HEK293 (cell line): ENCODE data around the gene CEP135.

Experiments
- CTCF ChIA-PET: fragments of 350-600 bp; formaldehyde crosslinking; extraction: SDS; loops from one replicate; lab custom pipeline; 2021; ENCODE audit warnings: antibody characterized with exemption; lab: Yijun Ruan, JAX
- POLR2A ChIA-PET: fragments of 300-600 bp; formaldehyde crosslinking; extraction: SDS; loops from one replicate; lab custom pipeline; 2020; ENCODE audit warnings: antibody characterized with exemption, inconsistent platforms; lab: Yijun Ruan, JAX
- H3K27ac ChIP-seq: fragments of 200-500 bp; sonication (Bioruptor generic); 2 replicates; pipeline ENCODE4 v1.5.1; 2014; ENCODE audit warnings: low read depth, low read length, control low read depth, inconsistent platforms; ENCODE audit errors: extremely low read depth
- H3K36me3 ChIP-seq, 2 experiments: fragments of 200-500 bp in 1 of 2; sonication (Bioruptor generic) in 1 of 2; 1 replicate in 1 of 2; 2 replicates in 1 of 2; pipeline ENCODE4 v1.5.1; 2014 to 2017; ENCODE audit warnings: inconsistent platforms in 2 of 2, low read length in 2 of 2; ENCODE audit not compliant: control insufficient read depth in 2 of 2, insufficient read depth in 1 of 2
- H3K4me1 ChIP-seq: fragments of 200-500 bp; sonication (Bioruptor generic); 2 replicates; pipeline ENCODE4 v1.5.1; 2014; ENCODE audit warnings: mild to moderate bottlenecking, low read length, inconsistent platforms; ENCODE audit not compliant: control insufficient read depth, insufficient read depth
- H3K4me3 ChIP-seq: 2 replicates; pipeline ENCODE4 v1.5.1; 2011; ENCODE audit warnings: low read depth, mild to moderate bottlenecking, control low read depth, low read length, moderate library complexity
- H3K9me3 ChIP-seq: fragments of 200-500 bp; sonication (Bioruptor generic); 2 replicates; pipeline ENCODE4 v1.5.1; 2014; ENCODE audit warnings: low read depth, low read length, inconsistent platforms; ENCODE audit not compliant: control insufficient read depth, insufficient read depth
- GLI2 ChIP-seq: fragments of 450-650 bp; formaldehyde crosslinking; IDR thresholded peaks from 2 replicates; pipeline ENCODE4; 2017; ENCODE audit warnings: missing biosample characterization, missing genetic modification characterization, low read depth, borderline replicate concordance
- IKZF3 ChIP-seq: fragments of 450-650 bp; IDR thresholded peaks from 2 replicates; pipeline ENCODE4 v1.5.0; 2018; ENCODE audit warnings: missing biosample characterization, mild to moderate bottlenecking, missing genetic modification characterization, moderate library complexity
- KLF8 ChIP-seq: fragments of 450-650 bp; formaldehyde crosslinking; IDR thresholded peaks from 2 replicates; pipeline ENCODE4 v1.5.1; 2016; ENCODE audit warnings: missing biosample characterization, missing genetic modification characterization
- MZF1 ChIP-seq: fragments of 450-650 bp; formaldehyde crosslinking; IDR thresholded peaks from 2 replicates; pipeline ENCODE4 v1.5.1; 2017; ENCODE audit warnings: missing biosample characterization, missing genetic modification characterization, borderline replicate concordance
- TCF7L2 ChIP-seq: IDR thresholded peaks from 2 replicates; pipeline ENCODE4 v1.6.1; 2011; ENCODE audit warnings: low read depth, mild to moderate bottlenecking, inconsistent platforms, low read length, moderate library complexity, borderline replicate concordance
- YY1 ChIP-seq: fragments of 450-650 bp; formaldehyde crosslinking; IDR thresholded peaks from 2 replicates; pipeline ENCODE4 v1.5.1; 2018; ENCODE audit warnings: missing biosample characterization, missing genetic modification characterization
- ZBTB21 ChIP-seq: fragments of 450-650 bp; formaldehyde crosslinking; IDR thresholded peaks from 2 replicates; pipeline ENCODE4 v1.5.1; 2017; ENCODE audit warnings: missing biosample characterization, missing genetic modification characterization
- ZEB2 ChIP-seq: fragments of 450-650 bp; formaldehyde crosslinking; IDR thresholded peaks from 2 replicates; pipeline ENCODE4 v1.5.1; 2016; ENCODE audit warnings: missing biosample characterization, missing genetic modification characterization
- ZFHX2 ChIP-seq: fragments of 450-650 bp; formaldehyde crosslinking; conservative IDR thresholded peaks from 2 replicates; pipeline ENCODE4 v1.5.1; 2016; ENCODE audit warnings: missing biosample characterization, missing genetic modification characterization
- ZNF10 ChIP-seq: fragments of 450-650 bp; formaldehyde crosslinking; IDR thresholded peaks from 2 replicates; pipeline ENCODE4 v1.5.1; 2017; ENCODE audit warnings: missing biosample characterization, missing genetic modification characterization
- ZNF112 ChIP-seq: fragments of 450-650 bp; formaldehyde crosslinking; IDR thresholded peaks from 2 replicates; pipeline ENCODE4 v1.5.0; 2017; ENCODE audit warnings: missing biosample characterization, missing genetic modification characterization
- ZNF16 ChIP-seq: fragments of 450-650 bp; formaldehyde crosslinking; IDR thresholded peaks from 2 replicates; pipeline ENCODE4 v1.5.1; 2016; ENCODE audit warnings: low read depth, missing biosample characterization, missing genetic modification characterization
- ZNF174 ChIP-seq: fragments of 450-650 bp; formaldehyde crosslinking; IDR thresholded peaks from 2 replicates; pipeline ENCODE4 v1.5.0; 2017; ENCODE audit warnings: missing biosample characterization, mild to moderate bottlenecking, missing genetic modification characterization
- ZNF175 ChIP-seq: fragments of 450-650 bp; formaldehyde crosslinking; IDR thresholded peaks from 2 replicates; pipeline ENCODE4 v1.5.1; 2016; ENCODE audit warnings: missing biosample characterization, missing genetic modification characterization
- ZNF19 ChIP-seq: fragments of 450-650 bp; formaldehyde crosslinking; IDR thresholded peaks from 2 replicates; pipeline ENCODE4; 2016; ENCODE audit warnings: missing biosample characterization, missing genetic modification characterization, low read depth
- ZNF202 ChIP-seq: fragments of 450-650 bp; formaldehyde crosslinking; IDR thresholded peaks from 2 replicates; pipeline ENCODE4 v1.5.1; 2016; ENCODE audit warnings: missing biosample characterization, missing genetic modification characterization, borderline replicate concordance
- ZNF24 ChIP-seq: fragments of 450-650 bp; formaldehyde crosslinking; IDR thresholded peaks from 2 replicates; pipeline ENCODE4 v1.5.1; 2016; ENCODE audit warnings: missing biosample characterization, missing genetic modification characterization
- ZNF529 ChIP-seq: fragments of 450-650 bp; formaldehyde crosslinking; IDR thresholded peaks from 2 replicates; pipeline ENCODE4 v1.5.1; 2017; ENCODE audit warnings: missing genetic modification characterization, missing biosample characterization; ENCODE audit not compliant: insufficient replicate concordance
- ZNF549 ChIP-seq: fragments of 450-650 bp; IDR thresholded peaks from 2 replicates; pipeline ENCODE4 v1.5.1; 2018; ENCODE audit warnings: missing biosample characterization, missing genetic modification characterization, mild to moderate bottlenecking, inconsistent platforms, moderate library complexity
- ZNF624 ChIP-seq: fragments of 450-650 bp; formaldehyde crosslinking; IDR thresholded peaks from 2 replicates; pipeline ENCODE4 v1.5.1; 2017; ENCODE audit warnings: missing biosample characterization, missing genetic modification characterization
- ZNF777 ChIP-seq: fragments of 450-650 bp; formaldehyde crosslinking; IDR thresholded peaks from 2 replicates; pipeline ENCODE4 v1.5.1; 2017; ENCODE audit warnings: missing biosample characterization, missing genetic modification characterization, borderline replicate concordance
- ZNF785 ChIP-seq: fragments of 450-650 bp; formaldehyde crosslinking; IDR thresholded peaks from 2 replicates; pipeline ENCODE4 v1.5.1; 2016; ENCODE audit warnings: missing biosample characterization, missing genetic modification characterization
- TF ChIP-seq, protein P1 (sequence below): fragments of 450-650 bp; formaldehyde crosslinking; IDR thresholded peaks from 2 replicates; pipeline ENCODE4 v1.5.1; 2016; ENCODE audit warnings: missing biosample characterization, missing genetic modification characterization
- TF ChIP-seq, protein P2 (sequence below): fragments of 450-650 bp; formaldehyde crosslinking; IDR thresholded peaks from 2 replicates; pipeline ENCODE4 v1.5.1; 2016; ENCODE audit warnings: missing biosample characterization, missing genetic modification characterization
- TF ChIP-seq, protein P3 (sequence below): fragments of 450-650 bp; formaldehyde crosslinking; IDR thresholded peaks from 2 replicates; pipeline ENCODE4 v1.5.1; 2016; ENCODE audit warnings: missing biosample characterization, missing genetic modification characterization
- TF ChIP-seq, protein P4 (sequence below): fragments of 450-650 bp; formaldehyde crosslinking; IDR thresholded peaks from 2 replicates; pipeline ENCODE4 v1.5.1; 2016; ENCODE audit warnings: missing biosample characterization, missing genetic modification characterization
- TF ChIP-seq, protein P5 (sequence below): fragments of 450-650 bp; formaldehyde crosslinking; IDR thresholded peaks from 2 replicates; pipeline ENCODE4 v1.5.1; 2016; ENCODE audit warnings: missing biosample characterization, missing genetic modification characterization

Gene CEP135

DNA sequence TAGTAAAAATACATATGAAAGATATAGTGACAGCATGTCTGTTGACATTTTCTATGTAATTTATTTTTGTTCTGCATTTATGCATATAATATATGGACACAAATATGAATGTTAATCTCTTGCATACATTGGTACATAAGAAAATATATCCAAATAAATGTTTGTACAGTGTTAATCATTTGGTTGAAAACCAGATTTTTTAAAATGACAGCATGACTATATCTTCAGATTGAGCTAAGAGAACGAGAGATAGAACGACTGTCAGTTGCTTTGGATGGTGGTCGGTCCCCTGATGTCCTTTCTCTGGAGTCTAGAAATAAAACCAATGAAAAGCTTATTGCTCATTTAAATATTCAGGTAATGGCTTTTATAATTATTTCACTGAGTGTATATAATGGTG is 15.3 kb downstream of the CEP135 start (continued):
- no peak for TF ChIP-seq ZNF24
- TF ChIP-seq ZNF549 (tag by site-specific recombination) = no peak
- TF ChIP-seq ZNF785 (tag by site-specific recombination) = no peak
- TF ChIP-seq, protein P1, sequence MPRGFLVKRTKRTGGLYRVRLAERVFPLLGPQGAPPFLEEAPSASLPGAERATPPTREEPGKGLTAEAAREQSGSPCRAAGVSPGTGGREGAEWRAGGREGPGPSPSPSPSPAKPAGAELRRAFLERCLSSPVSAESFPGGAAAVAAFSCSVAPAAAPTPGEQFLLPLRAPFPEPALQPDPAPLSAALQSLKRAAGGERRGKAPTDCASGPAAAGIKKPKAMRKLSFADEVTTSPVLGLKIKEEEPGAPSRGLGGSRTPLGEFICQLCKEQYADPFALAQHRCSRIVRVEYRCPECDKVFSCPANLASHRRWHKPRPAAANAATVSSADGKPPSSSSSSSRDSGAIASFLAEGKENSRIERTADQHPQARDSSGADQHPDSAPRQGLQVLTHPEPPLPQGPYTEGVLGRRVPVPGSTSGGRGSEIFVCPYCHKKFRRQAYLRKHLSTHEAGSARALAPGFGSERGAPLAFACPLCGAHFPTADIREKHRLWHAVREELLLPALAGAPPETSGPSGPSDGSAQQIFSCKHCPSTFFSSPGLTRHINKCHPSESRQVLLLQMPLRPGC = no peak
- TF ChIP-seq, protein P2, sequence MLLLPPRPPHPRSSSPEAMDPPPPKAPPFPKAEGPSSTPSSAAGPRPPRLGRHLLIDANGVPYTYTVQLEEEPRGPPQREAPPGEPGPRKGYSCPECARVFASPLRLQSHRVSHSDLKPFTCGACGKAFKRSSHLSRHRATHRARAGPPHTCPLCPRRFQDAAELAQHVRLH (tag by site-specific recombination) = no peak
- no peak for TF ChIP-seq IKZF3 (tag by site-specific recombination)
- TF ChIP-seq ZNF112 (tag by site-specific recombination) = no peak
- TF ChIP-seq ZNF777 (tag by site-specific recombination) = no peak
- TF ChIP-seq, protein P3, sequence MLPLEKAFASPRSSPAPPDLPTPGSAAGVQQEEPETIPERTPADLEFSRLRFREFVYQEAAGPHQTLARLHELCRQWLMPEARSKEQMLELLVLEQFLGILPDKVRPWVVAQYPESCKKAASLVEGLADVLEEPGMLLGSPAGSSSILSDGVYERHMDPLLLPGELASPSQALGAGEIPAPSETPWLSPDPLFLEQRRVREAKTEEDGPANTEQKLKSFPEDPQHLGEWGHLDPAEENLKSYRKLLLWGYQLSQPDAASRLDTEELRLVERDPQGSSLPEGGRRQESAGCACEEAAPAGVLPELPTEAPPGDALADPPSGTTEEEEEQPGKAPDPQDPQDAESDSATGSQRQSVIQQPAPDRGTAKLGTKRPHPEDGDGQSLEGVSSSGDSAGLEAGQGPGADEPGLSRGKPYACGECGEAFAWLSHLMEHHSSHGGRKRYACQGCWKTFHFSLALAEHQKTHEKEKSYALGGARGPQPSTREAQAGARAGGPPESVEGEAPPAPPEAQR (tag by site-specific recombination) = no peak
- TF ChIP-seq ZNF529 = no peak
- no peak for TF ChIP-seq ZNF202 (tag by site-specific recombination)
- TF ChIP-seq TCF7L2 = no peak
- no peak for TF ChIP-seq ZFHX2 (tag by site-specific recombination)
- TF ChIP-seq, protein P4, sequence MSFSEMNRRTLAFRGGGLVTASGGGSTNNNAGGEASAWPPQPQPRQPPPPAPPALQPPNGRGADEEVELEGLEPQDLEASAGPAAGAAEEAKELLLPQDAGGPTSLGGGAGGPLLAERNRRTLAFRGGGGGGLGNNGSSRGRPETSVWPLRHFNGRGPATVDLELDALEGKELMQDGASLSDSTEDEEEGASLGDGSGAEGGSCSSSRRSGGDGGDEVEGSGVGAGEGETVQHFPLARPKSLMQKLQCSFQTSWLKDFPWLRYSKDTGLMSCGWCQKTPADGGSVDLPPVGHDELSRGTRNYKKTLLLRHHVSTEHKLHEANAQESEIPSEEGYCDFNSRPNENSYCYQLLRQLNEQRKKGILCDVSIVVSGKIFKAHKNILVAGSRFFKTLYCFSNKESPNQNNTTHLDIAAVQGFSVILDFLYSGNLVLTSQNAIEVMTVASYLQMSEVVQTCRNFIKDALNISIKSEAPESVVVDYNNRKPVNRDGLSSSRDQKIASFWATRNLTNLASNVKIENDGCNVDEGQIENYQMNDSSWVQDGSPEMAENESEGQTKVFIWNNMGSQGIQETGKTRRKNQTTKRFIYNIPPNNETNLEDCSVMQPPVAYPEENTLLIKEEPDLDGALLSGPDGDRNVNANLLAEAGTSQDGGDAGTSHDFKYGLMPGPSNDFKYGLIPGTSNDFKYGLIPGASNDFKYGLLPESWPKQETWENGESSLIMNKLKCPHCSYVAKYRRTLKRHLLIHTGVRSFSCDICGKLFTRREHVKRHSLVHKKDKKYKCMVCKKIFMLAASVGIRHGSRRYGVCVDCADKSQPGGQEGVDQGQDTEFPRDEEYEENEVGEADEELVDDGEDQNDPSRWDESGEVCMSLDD (tag by site-specific recombination) = no peak

DNA sequence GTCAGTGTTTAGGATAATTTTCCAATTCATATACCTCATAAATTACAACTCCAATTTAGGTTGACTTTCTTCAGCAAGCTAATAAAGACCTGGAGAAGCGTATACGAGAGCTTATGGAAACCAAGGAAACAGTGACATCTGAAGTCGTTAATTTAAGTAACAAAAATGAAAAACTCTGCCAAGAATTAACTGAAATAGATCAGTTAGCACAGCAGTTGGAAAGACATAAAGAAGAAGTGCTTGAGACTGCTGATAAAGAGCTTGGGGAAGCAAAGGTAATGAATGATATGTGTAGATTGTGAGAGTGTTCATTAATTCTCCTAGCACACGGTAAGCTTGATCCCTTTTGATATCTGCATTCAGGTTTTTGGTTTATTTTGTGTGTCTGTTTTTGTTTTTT is 16.8 kb downstream of the CEP135 start:
- Histone ChIP-seq H3K9me3 (no peaks in the 10 kb centered on the region), H3K36me3 (peaks cover 0 to 57% of the 10 kb centered on the region in 2 experiments), H3K27ac (no peak overlapping the region), H3K4me1 (no peaks in the 10 kb centered on the region), H3K4me3 (no peak overlapping the region)
- ChIA-PET CTCF (no interaction called here), POLR2A (no interaction called here)
- TF ChIP-seq ZNF16 (tag by site-specific recombination) (no peak), YY1 (no peak), GLI2 (tag by site-specific recombination) (no peak), ZNF175 (tag by site-specific recombination) (no peak), ZBTB21 (tag by site-specific recombination) (no peak), MZF1 (tag by site-specific recombination) (no peak), KLF8 (tag by site-specific recombination) (no peak), ZNF19 (tag by site-specific recombination) (no peak), ZNF174 (tag by site-specific recombination) (no peak), ZEB2 (no peak), ZNF10 (tag by site-specific recombination) (no peak), ZNF624 (tag by site-specific recombination) (no peak)
- TF ChIP-seq, protein P3 (tag by site-specific recombination) = no peak
- TF ChIP-seq, protein P5, sequence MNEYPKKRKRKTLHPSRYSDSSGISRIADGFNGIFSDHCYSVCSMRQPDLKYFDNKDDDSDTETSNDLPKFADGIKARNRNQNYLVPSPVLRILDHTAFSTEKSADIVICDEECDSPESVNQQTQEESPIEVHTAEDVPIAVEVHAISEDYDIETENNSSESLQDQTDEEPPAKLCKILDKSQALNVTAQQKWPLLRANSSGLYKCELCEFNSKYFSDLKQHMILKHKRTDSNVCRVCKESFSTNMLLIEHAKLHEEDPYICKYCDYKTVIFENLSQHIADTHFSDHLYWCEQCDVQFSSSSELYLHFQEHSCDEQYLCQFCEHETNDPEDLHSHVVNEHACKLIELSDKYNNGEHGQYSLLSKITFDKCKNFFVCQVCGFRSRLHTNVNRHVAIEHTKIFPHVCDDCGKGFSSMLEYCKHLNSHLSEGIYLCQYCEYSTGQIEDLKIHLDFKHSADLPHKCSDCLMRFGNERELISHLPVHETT (tag by site-specific recombination) = no peak
